ENCODE measurements around the gene PRELID1. TPM values are rescaled to one million over a fixed set of nuclear protein-coding genes. Genes with fewer than 3 reads are reported as not detected.

The PRELID1 gene
- polyA plus RNA-seq, 4 donors = 115 to 154 (median 134) TPM

DNA sequence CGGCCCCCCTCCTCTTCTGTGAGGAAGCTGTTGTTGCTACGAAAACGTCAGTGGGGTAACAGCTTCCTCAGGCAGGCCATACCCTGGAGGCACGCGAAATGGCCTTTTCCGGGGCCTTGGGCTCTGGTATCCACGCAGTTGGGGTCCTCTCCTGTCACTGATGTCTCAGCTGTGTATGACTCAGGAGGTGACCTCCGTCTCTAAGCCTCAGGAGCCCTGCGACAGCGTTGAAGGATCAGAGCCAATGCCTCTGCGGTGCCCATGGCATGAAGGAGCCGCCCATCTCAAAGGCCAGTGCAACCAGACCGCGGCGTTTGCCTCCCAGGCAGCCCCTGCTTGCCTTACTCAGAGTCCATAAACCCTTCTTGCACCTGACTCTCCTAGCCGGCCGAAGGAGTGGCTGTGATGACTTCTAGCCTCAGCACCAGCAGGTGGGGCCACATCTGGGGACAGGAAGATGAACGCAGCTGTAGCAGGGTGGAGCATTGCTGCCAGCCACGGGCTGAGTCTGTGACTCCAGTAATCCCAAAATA is 9.1 kb downstream of the PRELID1 start:
- no peak for DNase-seq (ENCODE audit: low read depth in 4 of 4, low spot score in 2 of 4)

DNA sequence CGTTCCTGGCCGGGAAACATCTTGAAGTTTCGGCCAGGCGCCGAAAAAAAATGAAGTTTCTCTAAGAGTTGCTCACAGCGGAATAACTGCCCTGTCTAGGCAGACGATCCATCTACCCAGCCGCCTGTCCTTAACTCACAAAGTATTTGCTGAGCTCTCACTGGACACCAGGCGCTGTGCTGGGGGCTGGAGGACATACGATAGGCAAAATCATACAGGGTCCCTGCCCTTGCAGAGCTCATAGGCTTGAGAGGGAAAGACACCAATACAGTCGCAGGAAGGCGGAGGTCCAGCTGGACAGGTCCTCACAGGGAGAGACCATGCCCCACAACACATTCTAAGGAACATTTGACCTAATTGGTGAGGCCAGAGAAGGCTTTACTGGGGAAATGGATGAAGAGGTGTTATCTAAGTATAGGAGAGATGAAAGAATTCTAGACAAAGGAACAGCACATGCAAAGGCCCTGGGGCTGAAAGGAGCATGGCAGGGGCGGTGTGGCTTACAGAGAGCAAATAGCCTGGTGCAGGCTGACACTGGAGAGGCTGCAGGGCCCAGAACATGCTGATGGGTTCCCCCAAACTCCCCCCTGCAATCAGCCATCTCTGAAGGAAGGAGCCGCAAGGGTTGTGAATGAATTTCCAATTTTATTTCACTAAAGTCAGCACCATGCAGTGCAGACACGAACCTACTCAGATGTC is 10.1 kb downstream of the PRELID1 start:
- DNase-seq (ENCODE audit: low read depth in 4 of 4, low spot score in 2 of 4) = no peak

DNA sequence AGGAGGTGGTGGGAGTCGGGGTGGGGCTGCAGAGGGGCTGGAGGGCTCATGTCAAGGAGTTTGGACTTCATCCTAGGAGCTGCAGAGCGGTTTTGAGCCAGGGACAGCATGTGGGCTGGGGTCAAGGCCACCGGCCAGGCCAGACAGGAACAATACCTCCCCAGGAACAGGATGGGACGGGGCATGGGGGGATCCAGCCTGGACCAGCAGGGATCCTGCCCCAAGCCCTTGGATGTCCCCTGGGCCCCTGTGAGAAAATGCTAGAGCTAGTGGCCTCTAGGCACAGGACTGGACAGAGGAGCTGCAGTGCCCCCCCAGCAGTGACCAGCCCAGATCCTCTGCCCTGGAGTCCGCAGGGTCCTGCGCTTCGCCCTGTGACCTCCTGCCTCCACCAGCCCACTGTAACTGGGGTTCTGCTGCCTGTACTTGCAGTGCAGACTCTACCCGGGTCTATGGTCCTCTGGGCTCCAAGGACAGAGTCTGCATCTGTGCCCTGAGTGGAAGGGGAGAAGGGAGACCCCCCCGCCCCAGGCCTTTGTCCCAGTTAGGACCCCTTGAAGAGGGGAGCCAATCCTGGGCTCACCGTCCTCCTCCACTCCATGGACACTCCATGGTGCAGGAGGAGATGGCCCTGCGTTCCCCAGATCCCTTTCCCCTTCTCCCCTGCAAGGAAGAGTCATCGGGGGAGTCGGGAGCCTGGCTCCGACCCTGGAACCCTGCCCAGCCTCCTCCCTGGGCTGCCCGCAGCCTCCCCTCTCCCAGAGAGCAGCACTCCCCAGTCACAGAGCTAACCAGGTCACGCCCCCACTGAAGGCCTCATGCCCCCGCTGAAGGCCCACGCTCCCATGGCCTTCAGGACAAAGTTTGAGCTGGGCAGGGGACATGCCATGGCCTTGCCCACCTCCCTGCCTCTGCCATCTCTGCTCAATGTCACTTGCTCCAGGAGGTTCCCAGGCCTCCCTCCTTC is 11.1 kb downstream of the PRELID1 start:
- no peak for DNase-seq (ENCODE audit: low read depth in 4 of 4, low spot score in 2 of 4)

DNA sequence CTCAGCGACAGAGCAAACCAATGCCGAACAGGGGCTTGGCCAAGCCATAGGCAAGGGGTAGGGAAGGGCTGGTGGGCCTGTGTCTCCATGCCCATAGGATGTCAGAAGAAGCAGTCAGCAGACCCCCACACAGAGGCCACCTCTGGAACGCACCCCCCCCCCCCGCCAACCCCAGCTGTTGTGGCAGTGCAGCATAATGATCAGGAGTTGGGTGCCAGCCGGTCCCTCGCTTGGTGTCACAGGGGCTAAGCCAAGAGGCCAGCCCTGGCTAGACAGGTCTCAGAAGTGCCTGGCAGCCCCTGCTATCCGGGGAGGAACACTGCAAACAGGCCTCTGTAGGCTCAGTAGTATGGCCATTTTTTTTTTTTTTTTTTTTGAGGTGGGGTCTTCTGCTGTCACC is 11.8 kb downstream of the PRELID1 start:
- no peak for DNase-seq (ENCODE audit: low read depth in 4 of 4, low spot score in 2 of 4)

DNA sequence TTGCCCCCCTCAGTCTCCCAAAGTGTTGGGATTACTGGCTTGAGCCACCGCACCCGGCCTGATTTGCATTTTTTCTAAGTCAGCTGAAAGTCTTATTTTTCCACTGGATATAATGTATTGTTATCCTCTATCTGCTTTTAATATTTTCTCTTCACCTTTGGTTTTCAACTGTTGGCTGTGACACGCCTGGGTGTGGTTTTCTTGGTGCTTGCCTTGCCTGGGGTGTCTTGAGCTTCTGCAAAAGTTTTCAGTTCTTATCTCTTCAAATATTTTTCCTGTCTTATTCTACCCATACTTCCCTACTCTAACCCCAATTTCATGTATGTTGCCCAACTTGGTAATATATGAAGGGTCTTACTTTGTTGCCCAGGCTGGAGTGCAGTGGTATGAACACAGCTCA is 12.4 kb downstream of the PRELID1 start:
- no peak for DNase-seq (ENCODE audit: low read depth in 4 of 4, low spot score in 2 of 4)

DNA sequence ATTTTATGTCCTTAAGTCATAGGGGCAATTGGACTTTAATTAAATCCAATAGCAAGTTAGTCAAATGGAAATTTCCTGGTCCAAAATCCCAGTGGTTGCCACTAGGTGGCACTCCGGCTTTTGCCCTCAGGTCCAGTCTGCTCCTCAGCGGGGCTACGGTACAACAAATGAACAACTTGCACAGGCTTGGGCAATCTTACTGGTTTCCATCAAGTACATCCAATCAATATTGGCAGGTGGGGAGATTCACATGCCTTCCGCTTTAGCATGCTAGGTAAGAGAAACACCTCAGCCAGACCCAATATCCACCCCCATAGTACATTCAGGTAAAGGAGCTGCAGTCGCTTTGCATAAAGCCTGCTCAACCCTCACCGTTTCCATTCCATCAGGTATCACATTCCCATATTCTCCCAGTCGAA is 14.4 kb downstream of the PRELID1 start:
- DNase-seq (ENCODE audit: low read depth in 4 of 4, low spot score in 2 of 4) = peak in 1 of 4 donors; percentile 65

DNA sequence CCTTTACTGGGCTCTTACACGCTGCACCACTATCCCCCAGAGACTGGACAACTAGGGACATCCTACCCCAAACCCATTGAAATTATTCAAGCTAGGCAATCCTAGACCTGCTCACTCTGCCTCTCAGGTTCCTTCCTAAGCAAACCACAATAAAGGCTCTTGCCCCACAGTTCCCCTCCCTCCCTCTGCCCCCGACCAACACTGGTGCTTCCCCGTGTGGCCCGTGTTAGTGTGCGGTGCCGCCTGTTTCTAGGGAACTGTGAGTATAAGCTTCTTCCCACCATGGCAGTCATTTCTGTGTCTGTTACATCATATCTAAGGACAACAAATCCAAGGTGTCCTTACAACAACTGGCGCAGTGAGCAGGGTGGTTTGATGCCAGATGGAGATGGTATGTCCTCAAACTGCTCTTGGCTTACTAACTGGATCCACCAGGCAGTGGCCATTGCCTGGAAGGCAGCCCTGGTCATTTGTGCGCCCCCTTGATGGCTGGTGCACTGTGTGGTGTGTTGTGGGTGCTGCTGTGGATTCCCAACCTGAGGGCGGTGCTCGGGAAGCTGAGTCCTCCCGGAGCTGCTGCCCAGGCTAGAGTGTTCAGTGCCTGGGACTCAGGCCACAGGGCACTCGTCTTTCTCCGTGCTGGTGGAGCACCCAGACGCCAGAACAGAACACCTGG is 16.5 kb downstream of the PRELID1 start:
- DNase-seq (ENCODE audit: low read depth in 4 of 4, low spot score in 2 of 4) = no peak

DNA sequence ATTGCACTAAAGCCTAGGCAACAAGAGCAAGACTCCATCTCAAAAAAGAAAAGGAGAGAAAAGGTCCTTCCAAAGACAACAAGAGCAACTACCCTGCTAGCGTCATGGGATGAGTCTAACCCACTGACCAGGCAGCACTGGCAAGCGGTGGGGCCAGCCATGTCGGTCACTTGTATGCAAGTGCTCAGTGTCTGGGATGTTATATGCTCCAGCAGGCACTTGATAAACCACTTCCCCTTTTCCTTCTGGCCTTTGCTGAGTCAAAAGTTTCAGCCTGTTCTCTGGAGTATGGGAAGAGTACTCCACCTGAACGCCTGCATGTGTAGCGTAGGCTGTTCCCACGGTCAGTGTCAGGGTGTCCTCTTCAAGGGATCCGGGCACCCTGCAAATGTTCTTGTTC is 17.3 kb downstream of the PRELID1 start:
- DNase-seq (ENCODE audit: low read depth in 4 of 4, low spot score in 2 of 4) = no peak

DNA sequence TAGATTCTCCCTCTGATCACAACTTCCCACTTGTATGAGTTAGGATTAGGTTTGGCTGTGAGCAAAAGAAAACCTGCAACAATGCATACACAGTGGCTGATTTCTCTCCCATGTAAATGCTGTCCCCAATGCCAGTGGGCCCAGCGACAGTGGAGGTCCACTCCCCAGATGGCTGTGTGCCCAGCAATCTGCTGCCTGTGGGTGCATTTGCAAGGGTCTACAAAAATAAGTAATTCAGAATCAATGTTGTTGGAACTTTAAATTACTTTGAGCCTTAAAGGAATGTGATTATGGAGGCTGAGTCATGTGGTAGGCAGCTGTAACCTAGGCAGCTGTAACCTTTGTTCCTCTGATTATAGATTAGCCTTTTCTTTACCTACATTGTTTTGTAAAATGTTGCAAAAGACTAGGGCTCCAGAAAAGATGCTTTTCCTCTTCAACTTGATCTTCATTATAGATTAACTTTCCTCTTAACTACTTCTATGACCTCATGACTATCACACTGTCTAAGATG is 22.3 kb downstream of the PRELID1 start:
- DNase-seq (ENCODE audit: low read depth in 4 of 4, low spot score in 2 of 4) = no peak

DNA sequence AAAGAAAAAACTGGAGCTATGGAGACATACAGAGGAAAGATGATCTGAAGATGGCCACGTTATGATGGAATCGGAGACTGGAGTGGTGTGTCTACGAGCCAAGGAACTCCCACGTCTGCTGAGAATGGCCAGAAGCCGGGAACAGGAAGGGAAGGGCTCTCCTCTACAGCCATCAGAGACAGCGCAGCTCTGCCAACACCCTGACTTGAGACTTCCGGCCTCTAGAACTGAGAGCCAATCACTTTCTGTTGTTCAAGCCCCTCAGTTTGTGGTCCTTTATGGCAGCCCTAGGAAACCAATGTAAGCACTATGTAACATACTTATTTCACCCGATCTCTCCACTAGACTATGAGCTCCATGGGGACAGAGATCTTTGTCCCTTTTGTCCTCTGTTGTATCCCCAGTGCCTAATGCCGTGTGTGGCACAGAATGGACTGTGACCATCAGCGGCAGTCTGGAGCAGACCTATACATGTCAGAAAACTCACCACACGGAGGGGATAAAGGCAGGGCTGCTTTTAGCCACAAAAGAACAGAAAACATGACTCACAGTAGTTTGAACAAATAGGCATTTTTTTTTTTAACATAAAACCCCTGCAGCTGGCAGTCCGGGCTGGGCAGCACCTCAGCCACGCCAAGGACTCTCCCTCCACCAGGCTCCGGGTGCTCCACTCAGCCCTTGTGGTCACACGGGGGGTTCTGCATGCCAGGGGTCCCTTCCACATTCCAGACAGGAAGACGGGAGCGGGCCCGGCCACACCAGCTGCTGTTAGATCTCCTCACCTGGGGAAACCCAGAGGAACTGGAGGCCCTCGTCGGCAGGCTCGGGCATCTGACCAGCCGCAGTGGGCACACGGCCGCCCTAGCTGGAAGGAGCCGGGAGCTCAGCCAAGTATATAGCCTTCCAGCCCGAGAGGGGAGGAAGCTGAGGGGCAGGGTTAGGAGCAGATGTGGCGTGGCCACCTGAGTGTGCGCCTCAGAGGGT is 24.2 kb downstream of the PRELID1 start:
- DNase-seq (ENCODE audit: low read depth in 4 of 4, low spot score in 2 of 4) = no peak

DNA sequence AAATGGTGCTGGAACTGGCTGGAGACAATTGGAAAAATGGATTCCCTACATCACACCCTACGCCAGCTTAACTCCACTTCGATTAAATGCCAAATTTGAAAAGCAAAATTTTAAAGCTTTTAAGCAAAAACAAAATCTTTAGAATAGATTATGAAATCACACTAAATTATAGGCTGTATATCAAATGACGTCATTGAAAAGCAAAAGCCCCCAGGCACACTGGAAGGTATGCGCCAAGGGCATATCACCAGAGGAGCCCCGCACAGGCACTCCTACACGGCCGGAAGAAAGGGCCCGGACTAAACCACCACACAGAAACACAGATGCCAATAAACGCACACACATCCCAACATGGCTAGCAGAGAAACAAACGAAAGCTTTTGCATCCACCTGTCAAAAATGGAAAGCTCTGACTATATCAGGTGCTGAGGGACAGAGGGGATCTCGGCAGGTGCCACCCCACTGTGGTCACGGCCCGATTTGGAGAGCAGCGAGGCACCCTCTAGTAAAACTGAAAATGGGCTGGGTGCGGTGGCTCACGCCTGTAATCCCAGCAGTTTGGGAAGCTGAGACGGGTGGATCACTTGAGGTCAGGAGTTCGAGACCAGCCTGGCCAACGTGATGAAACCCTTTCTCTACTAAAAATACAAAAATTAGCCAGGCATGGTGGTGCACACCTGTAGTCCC is 25.1 kb downstream of the PRELID1 start:
- DNase-seq (ENCODE audit: low read depth in 4 of 4, low spot score in 2 of 4) = no peak

DNA sequence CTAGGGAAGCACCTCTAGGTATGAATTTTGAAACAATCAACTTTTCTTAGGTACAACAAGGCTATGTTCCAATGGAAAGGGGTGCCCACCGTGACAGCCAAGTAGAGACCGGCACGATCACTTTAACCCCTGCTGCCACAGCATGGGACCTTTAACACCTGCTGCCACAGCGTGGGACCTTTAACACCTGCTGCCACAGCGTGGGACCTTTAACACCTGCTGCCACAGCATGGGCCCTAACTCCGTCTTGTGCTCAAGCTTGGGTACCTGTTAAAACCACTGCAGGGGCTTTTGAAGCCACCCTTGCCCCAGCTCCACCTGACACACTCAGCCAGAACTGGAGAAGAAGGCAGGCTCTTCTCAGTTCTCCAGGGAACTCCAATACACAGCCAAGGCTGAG is 26.3 kb downstream of the PRELID1 start:
- no peak for DNase-seq (ENCODE audit: low read depth in 4 of 4, low spot score in 2 of 4)

DNA sequence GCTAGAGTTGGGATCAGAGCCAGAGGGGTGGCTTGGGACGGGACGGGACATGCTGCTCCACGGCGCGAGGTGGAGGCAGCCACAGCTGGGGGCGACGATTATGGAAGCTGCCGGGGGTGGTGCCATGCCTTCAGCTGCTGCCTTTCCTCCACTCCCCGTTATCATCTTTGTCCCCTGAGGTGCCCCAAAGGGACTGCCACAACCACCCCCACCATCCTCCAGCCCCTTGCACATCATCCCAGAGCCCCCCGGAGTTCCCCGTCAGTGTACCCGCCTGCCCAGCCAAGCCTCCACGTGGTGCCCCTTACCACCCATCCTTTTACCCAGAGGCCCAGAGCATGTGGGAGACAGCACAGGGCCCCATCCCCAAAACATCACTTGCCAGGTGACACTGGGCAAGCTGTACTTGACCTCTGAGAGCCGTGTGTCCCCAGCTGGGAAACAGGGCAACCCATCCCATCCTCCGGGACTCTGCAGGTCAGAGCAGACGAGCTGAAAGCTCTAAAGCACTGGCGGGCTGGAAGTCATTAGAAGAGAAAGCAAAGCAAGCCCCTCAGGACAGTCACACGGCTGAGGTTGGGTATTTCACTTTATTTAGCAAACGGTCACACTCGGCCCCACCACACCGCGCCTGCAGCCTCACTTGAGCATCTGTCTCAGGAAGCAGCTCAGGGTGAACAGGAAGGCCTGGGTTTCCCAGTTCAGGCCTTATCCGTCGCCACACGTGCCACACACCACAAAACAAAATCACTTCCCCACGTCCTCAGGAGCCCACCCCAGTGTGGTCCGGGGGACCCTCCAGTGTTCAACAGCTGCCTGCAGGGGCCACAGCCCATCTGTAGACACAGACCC is 27.6 kb downstream of the PRELID1 start:
- DNase-seq (ENCODE audit: low read depth in 4 of 4, low spot score in 2 of 4) = no peak

DNA sequence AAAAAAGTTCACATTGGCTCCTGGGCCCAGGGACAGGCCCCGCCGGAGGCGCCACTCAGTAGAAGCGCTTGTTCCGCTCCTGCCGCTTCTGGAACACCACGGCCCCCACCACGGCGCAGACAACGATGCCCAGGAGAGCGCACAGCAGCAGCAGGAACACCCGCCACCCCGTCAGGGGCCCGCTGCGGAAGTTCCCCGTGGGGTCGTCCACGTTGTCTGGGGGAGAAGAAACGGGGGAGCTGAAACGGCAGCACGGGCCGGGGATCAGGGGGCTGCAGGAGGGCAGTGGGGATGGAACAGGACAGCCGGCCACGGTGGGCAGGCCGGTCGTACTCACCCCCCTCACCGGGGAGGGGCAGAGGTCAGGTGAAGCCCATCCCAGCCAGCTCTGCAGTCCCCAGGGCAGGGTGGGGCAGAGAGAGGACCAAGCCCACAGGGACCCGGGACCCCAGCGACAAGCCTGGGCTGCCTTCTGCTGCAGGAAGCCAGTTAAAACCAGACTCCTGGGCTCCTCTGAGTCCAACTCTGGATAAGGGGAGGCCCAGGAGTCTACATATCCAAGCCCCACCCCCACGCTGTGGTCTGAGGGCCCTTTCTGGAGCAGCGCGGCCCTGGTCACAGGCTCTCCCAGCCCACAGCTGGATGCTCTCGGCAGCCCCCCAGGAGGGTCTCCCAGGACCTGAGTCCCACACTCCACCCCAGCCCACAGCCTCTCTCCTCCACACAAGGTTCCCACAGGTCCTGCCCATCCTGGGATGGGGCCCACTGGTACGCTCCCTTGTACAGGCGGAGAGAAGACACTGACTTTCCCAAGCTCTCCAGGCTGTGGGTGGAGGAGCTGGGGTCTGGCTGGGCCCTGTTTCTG is 28.7 kb downstream of the PRELID1 start:
- no peak for DNase-seq (ENCODE audit: low read depth in 4 of 4, low spot score in 2 of 4)

DNA sequence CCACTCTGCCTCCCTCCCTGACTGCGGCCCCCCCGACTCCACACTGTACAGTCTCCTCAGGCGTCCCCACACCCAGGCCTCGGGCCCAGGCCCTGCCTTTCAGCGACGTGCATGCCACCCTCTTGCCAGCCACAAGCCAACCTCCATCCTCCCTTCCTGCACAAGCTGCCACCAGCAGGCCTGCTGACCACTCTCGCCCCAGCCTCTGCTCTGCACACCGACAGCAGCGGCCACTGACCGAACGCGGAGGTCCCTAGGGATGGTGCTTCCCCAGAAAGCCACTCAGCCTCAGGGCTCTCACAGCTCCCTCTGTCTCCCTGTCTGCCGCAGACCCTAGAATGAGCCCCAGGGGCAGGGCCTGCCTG is 29.3 kb downstream of the PRELID1 start:
- no peak for DNase-seq (ENCODE audit: low read depth in 4 of 4, low spot score in 2 of 4)

DNA sequence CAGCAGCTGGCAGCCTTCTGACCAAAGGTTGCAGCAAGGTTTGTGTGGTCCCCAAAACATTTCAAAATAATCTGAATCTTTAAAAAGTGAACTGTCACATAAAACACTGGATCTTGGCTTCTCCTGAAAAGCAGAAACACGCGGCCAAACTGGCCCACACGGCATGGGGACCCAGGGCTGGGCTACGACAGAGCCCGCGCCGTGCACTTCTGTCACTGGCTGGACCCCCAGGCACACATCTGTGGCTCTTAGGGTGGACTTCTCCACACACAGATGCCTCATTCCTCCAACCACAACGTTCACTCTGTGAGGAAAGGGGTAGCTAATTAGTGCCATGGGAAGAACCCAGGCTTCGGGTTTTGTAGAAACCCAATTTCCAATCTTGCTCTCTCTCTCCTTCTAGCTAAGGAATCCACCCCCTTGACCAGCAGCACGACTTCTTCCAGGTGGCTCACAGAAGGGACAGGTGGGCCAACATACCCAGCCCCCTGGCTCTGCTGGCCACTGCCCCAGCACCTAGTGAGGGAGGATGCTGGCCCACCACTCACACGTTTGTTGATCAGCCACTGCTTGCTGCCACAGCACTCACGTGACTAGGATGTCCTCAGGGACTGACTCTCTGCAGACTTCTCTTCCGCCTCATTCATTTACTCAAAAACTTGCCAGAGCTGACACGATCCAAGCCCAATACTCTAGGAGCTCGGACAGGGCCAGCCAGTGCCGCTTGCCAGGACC is 30.0 kb downstream of the PRELID1 start:
- no peak for DNase-seq (ENCODE audit: low read depth in 4 of 4, low spot score in 2 of 4)

DNA sequence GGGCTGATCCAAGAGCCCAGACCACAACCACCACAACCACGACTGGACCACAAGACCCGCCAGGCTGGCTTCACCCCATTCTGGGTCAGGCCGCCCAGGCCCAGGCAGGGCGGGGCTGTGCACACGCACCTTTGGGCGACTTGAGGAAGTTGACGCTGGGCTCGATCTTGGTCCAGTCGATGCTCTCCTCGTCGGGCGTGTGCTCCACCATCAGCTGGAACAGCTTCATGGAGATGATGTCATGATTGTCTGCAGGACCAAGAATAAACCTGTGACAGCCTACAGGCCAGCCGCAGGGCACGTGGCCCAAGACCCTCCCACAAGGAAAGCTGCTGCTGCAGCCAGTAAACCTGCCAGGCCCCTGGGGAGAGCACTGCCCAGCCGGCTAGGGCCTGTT is 30.6 kb downstream of the PRELID1 start:
- DNase-seq (ENCODE audit: low read depth in 4 of 4, low spot score in 2 of 4) = no peak
